ENCODE results near the gene GANC.

Gene GANC

GRCh38 chr15:42385206-42385979, 112.4 kb downstream of the GANC start (continued):
- TF ChIP-seq PRDM10 (tag by site-specific recombination; IDR thresholded peaks at IDR 0.05) (peak; percentile 39; the same call in 1 of the 2 replicates), ZNF221 (tag by site-specific recombination; IDR thresholded peaks at IDR 0.05; ENCODE audit: borderline replicate concordance) (no peak), ZNF140 (tag by site-specific recombination; IDR thresholded peaks at IDR 0.05) (no peak), ZNF530 (tag by site-specific recombination; IDR thresholded peaks at IDR 0.05; ENCODE audit: low read depth) (no peak), ZFHX2 (tag by site-specific recombination; conservative IDR thresholded peaks at IDR 0.05) (no peak), IKZF3 (tag by site-specific recombination; IDR thresholded peaks at IDR 0.05) (no peak)

GRCh38 chr15:42385980-42386700, 113.1 kb downstream of the GANC start:
- Histone ChIP-seq H3K27ac (ENCODE audit: extremely low read depth, low read depth, low read length) (no peak overlapping the region), H3K4me3 (ENCODE audit: low read depth, low read length) (no peak overlapping the region), H3K9me3 (ENCODE audit: control insufficient read depth, insufficient read depth, low read depth, low read length) (no peaks in the 10 kb centered on the region), H3K36me3 (ENCODE audit: control insufficient read depth in 2 of 2, insufficient read depth in 1 of 2, low read length in 2 of 2) (no peaks in the 10 kb centered on the region), H3K4me1 (ENCODE audit: control insufficient read depth, insufficient read depth, low read length) (no peaks in the 10 kb centered on the region)
- CTCF ChIA-PET = interaction anchor here (0.7 to 1.6 kb wide), 9 partner anchors 10 to 319 kb away, joined by 3 to 12 read pairs (median 4); no protein-coding TSS in a partner anchor
- TF ChIP-seq SCRT2 (tag by site-specific recombination; IDR thresholded peaks at IDR 0.05) (0 out of 2 replicates have a peak, but pooled peaks have one; percentile 27), ZNF626 (tag by site-specific recombination; IDR thresholded peaks at IDR 0.05) (no peak), ZNF596 (tag by site-specific recombination; IDR thresholded peaks at IDR 0.05) (no peak), ZNF843 (tag by site-specific recombination; IDR thresholded peaks at IDR 0.05) (no peak)
- POLR2A ChIA-PET = interaction anchor here (0.8 kb wide), 1 partner anchor 113 kb away, joined by 5 read pairs; the partner anchor contains the start of genes GANC and TMEM87A

GRCh38 chr15:42387603-42388002, 114.6 kb downstream of the GANC start:
- Histone ChIP-seq H3K9me3 (ENCODE audit: control insufficient read depth, insufficient read depth, low read depth, low read length) (no peaks in the 10 kb centered on the region), H3K27ac (ENCODE audit: extremely low read depth, low read depth, low read length) (no peak overlapping the region), H3K4me3 (ENCODE audit: low read depth, low read length) (no peak overlapping the region), H3K4me1 (ENCODE audit: control insufficient read depth, insufficient read depth, low read length) (no peaks in the 10 kb centered on the region), H3K36me3 (ENCODE audit: control insufficient read depth in 2 of 2, insufficient read depth in 1 of 2, low read length in 2 of 2) (no peaks in the 10 kb centered on the region)
- TF ChIP-seq SCRT2 (tag by site-specific recombination; IDR thresholded peaks at IDR 0.05) = no peak
- ChIA-PET CTCF (interaction anchor here (1.3 kb wide), 1 partner anchor 10 kb away, joined by 4 read pairs; no protein-coding TSS in a partner anchor), POLR2A (no interaction called here)

GRCh38 chr15:42392309-42393024, 119.5 kb downstream of the GANC start:
- Histone ChIP-seq H3K4me3 (ENCODE audit: low read depth, low read length) (no peak overlapping the region), H3K4me1 (ENCODE audit: control insufficient read depth, insufficient read depth, low read length) (no peaks in the 10 kb centered on the region), H3K27ac (ENCODE audit: extremely low read depth, low read depth, low read length) (no peak overlapping the region), H3K9me3 (ENCODE audit: control insufficient read depth, insufficient read depth, low read depth, low read length) (no peaks in the 10 kb centered on the region), H3K36me3 (ENCODE audit: control insufficient read depth in 2 of 2, insufficient read depth in 1 of 2, low read length in 2 of 2) (no peaks in the 10 kb centered on the region)
- no peak for TF ChIP-seq BCL6B (tag by site-specific recombination; IDR thresholded peaks at IDR 0.05)
- no peak for TF ChIP-seq PRDM1 (tag by site-specific recombination; IDR thresholded peaks at IDR 0.05)
- TF ChIP-seq ZNF624 (tag by site-specific recombination; IDR thresholded peaks at IDR 0.05) = no peak
- no peak for TF ChIP-seq ZNF138 (tag by site-specific recombination; IDR thresholded peaks at IDR 0.05; ENCODE audit: borderline replicate concordance)
- no peak for TF ChIP-seq ZNF2 (tag by site-specific recombination; IDR thresholded peaks at IDR 0.05)
- no peak for TF ChIP-seq SCRT2 (tag by site-specific recombination; IDR thresholded peaks at IDR 0.05)
- TF ChIP-seq ZNF843 (tag by site-specific recombination; IDR thresholded peaks at IDR 0.05) = no peak
- ChIA-PET CTCF (no interaction called here), POLR2A (no interaction called here)
